Naive thymus-derived CD4-positive, alpha-beta T cell (primary cell): ENCODE measurements around the gene RTEL1. TPM values are rescaled to one million over a fixed set of nuclear protein-coding genes. Genes with fewer than 3 reads are reported as not detected.

Experiments
- ATAC-seq: fragments of 150-1000 bp; cut with Tn5 transposase; 2 replicates; pipeline ENCODE4 v1.10.0; 2021; ENCODE audit warnings: mild to moderate bottlenecking, moderate library complexity
- CTCF ChIA-PET: fragments of 350-600 bp; sonication (Branson Sonifier 250); formaldehyde crosslinking; loops from one replicate; lab custom pipeline; 2021; ENCODE audit warnings: antibody characterized with exemption; lab: Charles Lee
- POLR2A ChIA-PET: fragments of 350-600 bp; sonication (Branson Sonifier 250); formaldehyde crosslinking; loops from one replicate; lab custom pipeline; 2021; ENCODE audit warnings: antibody characterized with exemption, inconsistent platforms; lab: Charles Lee
- DNase-seq, 9 donors: peaks; one replicate each; pipeline versions ENCODE4 v3.0.0 to v3.0.0-alpha.2; 2020 to 2022; ENCODE audit warnings: mixed read lengths in 1 of 9
- H3K27ac ChIP-seq: one replicate; pipeline ENCODE4 v1.7.0; 2013; ENCODE audit warnings: mild to moderate bottlenecking, low read depth, low read length, moderate library complexity
- H3K27me3 ChIP-seq, 2 donors: one replicate each; pipeline ENCODE4 v1.7.0; 2013; ENCODE audit warnings: low read length in 2 of 2, mild to moderate bottlenecking in 2 of 2, moderate library complexity in 2 of 2; ENCODE audit not compliant: control insufficient read depth in 2 of 2, insufficient read depth in 2 of 2
- H3K36me3 ChIP-seq, 3 experiments: 1 replicate in 2 of 3; 2 replicates in 1 of 3; pipeline ENCODE4 v1.7.0; 2013; ENCODE audit warnings: low read length in 3 of 3, mild to moderate bottlenecking in 3 of 3, moderate library complexity in 1 of 3; ENCODE audit not compliant: insufficient read depth in 3 of 3, control insufficient read depth in 2 of 3
- H3K4me1 ChIP-seq, 2 donors: one replicate each; pipeline ENCODE4 v1.7.0; 2013; ENCODE audit warnings: low read length in 2 of 2, mild to moderate bottlenecking in 2 of 2, moderate library complexity in 1 of 2; ENCODE audit not compliant: control insufficient read depth in 2 of 2, insufficient read depth in 2 of 2
- H3K4me3 ChIP-seq: 2 replicates; pipeline ENCODE4 v1.7.0; 2013; ENCODE audit warnings: mild to moderate bottlenecking, low read length
- H3K9me3 ChIP-seq, 3 experiments: 1 replicate in 2 of 3; 2 replicates in 1 of 3; pipeline ENCODE4 v1.7.0; 2013; ENCODE audit warnings: low read length in 3 of 3; ENCODE audit not compliant: control insufficient read depth in 2 of 3
- H3K27ac Mint-ChIP-seq, 9 donors: one replicate each; pipeline ENCODE4 v1.8.0; 2020 to 2022; ENCODE audit warnings: mixed read lengths in 9 of 9, mild to moderate bottlenecking in 8 of 9, moderate library complexity in 5 of 9, inconsistent platforms in 2 of 9
- H3K27me3 Mint-ChIP-seq, 5 donors: one replicate each; pipeline ENCODE4 v1.8.0; 2021 to 2022; ENCODE audit warnings: mixed read lengths in 5 of 5, mild to moderate bottlenecking in 1 of 5
- H3K36me3 Mint-ChIP-seq, 5 donors: one replicate each; pipeline ENCODE4 v1.8.0; 2020 to 2022; ENCODE audit warnings: mixed read lengths in 5 of 5, mild to moderate bottlenecking in 3 of 5, inconsistent platforms in 1 of 5
- H3K4me1 Mint-ChIP-seq, 7 donors: one replicate each; pipeline ENCODE4 v1.8.0; 2020 to 2022; ENCODE audit warnings: mixed read lengths in 7 of 7, mild to moderate bottlenecking in 3 of 7, inconsistent platforms in 1 of 7
- H3K4me3 Mint-ChIP-seq, 10 donors: one replicate each; pipeline ENCODE4 v1.8.0; 2020 to 2022; ENCODE audit warnings: mild to moderate bottlenecking in 10 of 10, mixed read lengths in 10 of 10, moderate library complexity in 6 of 10, inconsistent platforms in 2 of 10
- H3K9me3 Mint-ChIP-seq, 11 donors: one replicate each; pipeline ENCODE4 v1.8.0; 2020 to 2022; ENCODE audit warnings: mixed read lengths in 11 of 11, mild to moderate bottlenecking in 4 of 11, inconsistent platforms in 1 of 11, moderate library complexity in 1 of 11
- intact Hi-C, 2 donors: fragments of 100-400 bp; cut with micrococcal nuclease; formaldehyde crosslinking; loops; one replicate each; pipeline ENCODE4 v1.15.1; 2023
- polyA plus RNA-seq, 2 donors: library from polyadenylated mRNA; unstranded; fragments of 300-500 nt; fragmentation: Illumina TruSeq; gene quantifications; one replicate each; pipeline ENCODE4 v1.2.3, GENCODE V29; 2021
- total RNA-seq, 6 experiments: library from RNA in 5 of 6; stranded (reverse) in 5 of 6; gene quantifications; 1 replicate in 5 of 6; 2 replicates in 1 of 6; pipeline ENCODE4 v1.2.3 and lab custom pipeline; 2021 to 2026

The RTEL1 gene
- total and polyA plus RNA-seq, 7 experiments from 2014 or later: 1.9 to 47.2 (median 31.6) TPM

GRCh38 chr20:63744158-63744557 lies 86.0 kb downstream of the RTEL1 start:
- Histone ChIP-seq H3K9me3 (no peaks in the 10 kb centered on the region), H3K27me3 (no peaks in the 10 kb centered on the region), H3K4me1 (peaks cover 4 to 11% of the 10 kb centered on the region in 2 donors), H3K27ac (no peak overlapping the region), H3K36me3 (peaks cover 0 to 21% (median 0%) of the 10 kb centered on the region in 3 experiments), H3K4me3 (no peak overlapping the region)
- ChIA-PET POLR2A (interaction anchor here (3.4 kb wide), 1 partner anchor 8 kb away, joined by 12 read pairs; the partner anchor contains the start of gene LIME1), CTCF (no interaction called here)
- no peak for ATAC-seq
- Mint-ChIP-seq H3K27me3 (no peaks in the 10 kb centered on the region), H3K4me3 (no peak overlapping the region), H3K36me3 (peaks cover 0 to 4% (median 0%) of the 10 kb centered on the region in 5 donors), H3K27ac (peak overlapping the region in 1 of 9 donors; percentile 21), H3K4me1 (peaks cover 0 to 10% (median 6%) of the 10 kb centered on the region in 7 donors), H3K9me3 (no peaks in the 10 kb centered on the region)
- DNase-seq: no peak
- intact Hi-C loops: loop anchor here in 1 of 2 donors (5.0 kb wide), 1 partner anchor 37 kb away; the partner anchor contains the start of genes ARFRP1 and ZGPAT

- H3K27ac Mint-ChIP-seq: peak overlapping the region in 1 of 9 donors; percentile 21
- Histone ChIP-seq H3K27ac (no peak overlapping the region), H3K36me3 (peaks cover 0 to 21% (median 0%) of the 10 kb centered on the region in 3 experiments), H3K9me3 (no peaks in the 10 kb centered on the region), H3K4me3 (no peak overlapping the region), H3K27me3 (no peaks in the 10 kb centered on the region), H3K4me1 (peaks cover 3 to 15% of the 10 kb centered on the region in 2 donors)
- ChIA-PET CTCF (no interaction called here), POLR2A (interaction anchor here (3.4 kb wide), 1 partner anchor 8 kb away, joined by 12 read pairs; the partner anchor contains the start of gene LIME1)
- H3K9me3 Mint-ChIP-seq: no peaks in the 10 kb centered on the region
- DNase-seq (no peak), ATAC-seq (no peak)
- H3K36me3 Mint-ChIP-seq: peaks cover 0 to 4% (median 0%) of the 10 kb centered on the region in 5 donors
- H3K4me3 Mint-ChIP-seq: no peak overlapping the region
- peaks cover 0 to 15% (median 10%) of the 10 kb centered on the region in 7 donors for H3K4me1 Mint-ChIP-seq
- H3K27me3 Mint-ChIP-seq: no peaks in the 10 kb centered on the region
- intact Hi-C loops: loop anchor here in 1 of 2 donors (5.0 kb wide), 1 partner anchor 37 kb away; the partner anchor contains the start of genes ARFRP1 and ZGPAT
Measured at GRCh38 chr20:63744574-63745423, 86.7 kb downstream of the RTEL1 start.

GRCh38 chr20:63745424-63745805 lies 87.3 kb downstream of the RTEL1 start:
- Mint-ChIP-seq H3K4me1 (peaks cover under 1 to 21% (median 13%) of the 10 kb centered on the region in 7 donors), H3K27me3 (no peaks in the 10 kb centered on the region), H3K4me3 (no peak overlapping the region), H3K36me3 (peaks cover 0 to 4% (median 0%) of the 10 kb centered on the region in 5 donors), H3K27ac (peak overlapping the region in 5 of 9 donors; percentile 39 to 79 (median 53)), H3K9me3 (no peaks in the 10 kb centered on the region)
- DNase-seq (no peak), ATAC-seq (no peak)
- intact Hi-C loops: no loop called here
- POLR2A ChIA-PET: interaction anchor here (0.7 to 3.4 kb wide), 2 partner anchors 9 to 37 kb away, joined by 3 to 12 read pairs; partner anchors contain the start of gene LIME1
- no peak overlapping the region for H3K4me3 ChIP-seq
- no peaks in the 10 kb centered on the region for H3K9me3 ChIP-seq
- no peak overlapping the region for H3K27ac ChIP-seq
- no peaks in the 10 kb centered on the region for H3K27me3 ChIP-seq
- H3K4me1 ChIP-seq: peaks cover 7 to 21% of the 10 kb centered on the region in 2 donors
- peaks cover 0 to 21% (median 0%) of the 10 kb centered on the region in 3 experiments for H3K36me3 ChIP-seq
- CTCF ChIA-PET: no interaction called here

Other genes with a start within 250 kb of the RTEL1 start
- gene KCNQ2, start 185.7 kb upstream of the RTEL1 start, total RNA-seq: under 1 TPM in 3 of 5 experiments, not detected in 2; 0.27 to 0.72 (median 0.30) TPM
- not detected for gene KCNQ2, start 185.7 kb upstream of the RTEL1 start, polyA plus RNA-seq
- gene EEF1A2, start 159.2 kb upstream of the RTEL1 start, total RNA-seq: 1 to 10 TPM in 2 of 5 experiments, under 1 TPM in 2, not detected in 1; 0.11 to 1.5 (median 0.92) TPM
- gene EEF1A2, start 159.2 kb upstream of the RTEL1 start, polyA plus RNA-seq: under 1 TPM in 1 of 2 donors, not detected in 1; 0.08 TPM
- 100 to 1,000 TPM; 138 to 225 (median 184) TPM for gene PPDPF, start 137.5 kb upstream of the RTEL1 start, total RNA-seq
- gene PPDPF, start 137.5 kb upstream of the RTEL1 start, polyA plus RNA-seq: 10 to 100 TPM; 67.7 to 83.1 TPM
- under 1 TPM in 4 of 5 experiments, not detected in 1; 0.19 to 0.96 (median 0.62) TPM for gene PTK6, start 120.9 kb upstream of the RTEL1 start, total RNA-seq
- gene PTK6, start 120.9 kb upstream of the RTEL1 start, polyA plus RNA-seq: under 1 TPM; 0.07 to 0.38 TPM
- under 1 TPM in 1 of 5 experiments, not detected in 4; 0.24 TPM for gene SRMS, start 110.6 kb upstream of the RTEL1 start, total RNA-seq
- not detected for gene SRMS, start 110.6 kb upstream of the RTEL1 start, polyA plus RNA-seq
- 1 to 10 TPM in 1 of 5 experiments, under 1 TPM in 4; 0.30 to 1.2 (median 0.32) TPM for gene FNDC11, start 104.2 kb upstream of the RTEL1 start, total RNA-seq
- under 1 TPM; 0.22 to 0.90 TPM for gene FNDC11, start 104.2 kb upstream of the RTEL1 start, polyA plus RNA-seq
- gene HELZ2, start 84.1 kb upstream of the RTEL1 start, total RNA-seq: 100 to 1,000 TPM in 1 of 5 experiments, 10 to 100 TPM in 4; 24.4 to 102 (median 42.1) TPM
- gene HELZ2, start 84.1 kb upstream of the RTEL1 start, polyA plus RNA-seq: 1 to 10 TPM; 3.8 to 5.8 TPM
- 10 to 100 TPM; 17.4 to 30.2 (median 24.6) TPM for gene GMEB2, start 31.2 kb upstream of the RTEL1 start, total RNA-seq
- 10 to 100 TPM; 11.0 to 21.9 TPM for gene GMEB2, start 31.2 kb upstream of the RTEL1 start, polyA plus RNA-seq
- 100 to 1,000 TPM in 2 of 5 experiments, 10 to 100 TPM in 3; 34.2 to 122 (median 70.3) TPM for gene STMN3, start 4.9 kb upstream of the RTEL1 start, total RNA-seq
- 10 to 100 TPM; 33.5 to 37.0 TPM for gene STMN3, start 4.9 kb upstream of the RTEL1 start, polyA plus RNA-seq
- under 1 TPM in 1 of 5 experiments, not detected in 4; 0.74 TPM for gene TNFRSF6B, start 38.3 kb downstream of the RTEL1 start, total RNA-seq
- under 1 TPM in 1 of 2 donors, not detected in 1; 0.22 TPM for gene TNFRSF6B, start 38.3 kb downstream of the RTEL1 start, polyA plus RNA-seq
- gene ARFRP1, start 49.7 kb downstream of the RTEL1 start, total RNA-seq: 10 to 100 TPM; 55.4 to 92.1 (median 66.2) TPM
- 100 to 1,000 TPM in 1 of 2 donors, 10 to 100 TPM in 1; 89.1 to 108 TPM for gene ARFRP1, start 49.7 kb downstream of the RTEL1 start, polyA plus RNA-seq
- 10 to 100 TPM; 42.9 to 49.9 (median 45.4) TPM for gene ZGPAT, start 49.7 kb downstream of the RTEL1 start, total RNA-seq
- 10 to 100 TPM; 47.5 to 82.1 TPM for gene ZGPAT, start 49.7 kb downstream of the RTEL1 start, polyA plus RNA-seq
- 100 to 1,000 TPM in 3 of 5 experiments, 10 to 100 TPM in 2; 96.8 to 118 (median 103) TPM for gene LIME1, start 78.4 kb downstream of the RTEL1 start, total RNA-seq
- 100 to 1,000 TPM; 205 to 366 TPM for gene LIME1, start 78.4 kb downstream of the RTEL1 start, polyA plus RNA-seq
- gene SLC2A4RG, start 81.5 kb downstream of the RTEL1 start, total RNA-seq: 100 to 1,000 TPM in 3 of 5 experiments, 10 to 100 TPM in 2; 88.7 to 136 (median 111) TPM
- 1 to 10 TPM; 3.0 to 4.6 TPM for gene SLC2A4RG, start 81.5 kb downstream of the RTEL1 start, polyA plus RNA-seq
- gene ZBTB46, start 173.0 kb downstream of the RTEL1 start, total RNA-seq: 1 to 10 TPM in 1 of 5 experiments, under 1 TPM in 3, not detected in 1; 0.05 to 1.7 (median 0.21) TPM
- under 1 TPM; 0.03 to 0.04 TPM for gene ZBTB46, start 173.0 kb downstream of the RTEL1 start, polyA plus RNA-seq
- under 1 TPM in 1 of 5 experiments, not detected in 4; 0.24 TPM for gene ABHD16B, start 203.2 kb downstream of the RTEL1 start, total RNA-seq
- gene ABHD16B, start 203.2 kb downstream of the RTEL1 start, polyA plus RNA-seq: 1 to 10 TPM in 1 of 2 donors, under 1 TPM in 1; 0.65 to 1.1 TPM
- 10 to 100 TPM; 33.7 to 56.8 (median 43.2) TPM for gene TPD52L2, start 207.0 kb downstream of the RTEL1 start, total RNA-seq
- 10 to 100 TPM; 67.4 to 84.0 TPM for gene TPD52L2, start 207.0 kb downstream of the RTEL1 start, polyA plus RNA-seq
- gene DNAJC5, start 236.8 kb downstream of the RTEL1 start, total RNA-seq: 10 to 100 TPM; 35.5 to 56.8 (median 50.3) TPM
- gene DNAJC5, start 236.8 kb downstream of the RTEL1 start, polyA plus RNA-seq: 1 to 10 TPM; 7.5 to 7.6 TPM